HG02970 (cell line): Measurements from ENCODE around the gene SPATA13.

Experiments used
- ATAC-seq: cut with Tn5 transposase; IDR thresholded peaks from one replicate; pipeline ENCODE4 v1.9.1; 2021; ENCODE audit warnings: mild to moderate bottlenecking, moderate library complexity, moderate number of reproducible peaks; ENCODE audit not compliant: unreplicated experiment, low FRiP score

Gene SPATA13

DNA sequence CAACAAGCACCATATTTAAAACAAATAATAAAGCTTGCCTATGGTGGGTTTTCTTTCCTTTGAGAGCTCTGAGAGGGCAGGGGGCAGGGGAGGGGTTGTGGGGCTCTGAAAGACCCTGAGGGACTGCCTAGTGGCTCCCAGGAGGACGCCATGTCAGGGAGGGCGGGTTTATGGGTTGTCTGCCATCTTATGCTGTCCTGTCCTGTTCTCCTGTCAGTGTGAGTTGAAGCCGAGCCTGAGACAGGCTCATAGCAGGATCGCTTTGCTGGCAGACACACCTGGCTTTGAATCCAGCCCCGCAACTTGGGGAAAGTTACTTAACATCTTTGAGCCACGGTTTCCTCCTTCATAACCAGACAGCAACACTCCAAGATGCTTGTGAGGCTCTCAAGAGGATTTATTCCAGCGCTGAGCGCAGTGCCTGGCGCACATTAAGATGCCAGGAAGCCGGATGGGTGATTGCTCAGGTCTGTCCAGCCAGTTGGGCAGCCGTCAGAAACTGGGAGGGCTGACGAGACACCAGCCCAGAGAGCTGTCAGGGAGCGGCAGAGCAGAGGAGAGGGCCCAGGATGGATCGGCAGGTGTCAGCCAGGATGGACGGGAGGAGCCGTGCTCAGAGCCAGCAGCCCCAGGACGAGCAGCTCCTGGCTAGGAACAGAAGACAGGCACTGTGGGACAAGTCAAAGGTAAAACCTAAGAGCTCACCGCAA, 112.1 kb downstream of the SPATA13 start:
- ATAC-seq, result no peak

DNA sequence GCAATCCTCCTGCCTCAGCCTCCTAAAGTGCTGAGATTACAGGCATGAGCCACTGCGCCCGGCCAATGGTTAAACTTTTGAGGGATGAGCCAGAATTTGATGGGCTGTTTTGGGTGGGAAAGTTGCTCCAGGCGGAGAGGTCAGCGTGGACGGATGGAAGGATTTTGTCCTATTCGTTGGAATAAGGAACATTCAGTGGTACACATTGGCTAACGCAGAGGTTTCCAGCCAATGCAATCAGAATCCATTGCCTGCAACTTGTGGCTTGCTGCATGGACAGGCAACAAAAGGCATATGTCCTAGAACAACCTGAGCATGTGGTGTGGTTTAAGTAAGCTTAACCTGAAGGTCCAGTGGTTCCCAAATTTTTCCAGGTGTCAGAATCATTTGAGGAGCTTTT, 113.4 kb downstream of the SPATA13 start:
- no peak for ATAC-seq

DNA sequence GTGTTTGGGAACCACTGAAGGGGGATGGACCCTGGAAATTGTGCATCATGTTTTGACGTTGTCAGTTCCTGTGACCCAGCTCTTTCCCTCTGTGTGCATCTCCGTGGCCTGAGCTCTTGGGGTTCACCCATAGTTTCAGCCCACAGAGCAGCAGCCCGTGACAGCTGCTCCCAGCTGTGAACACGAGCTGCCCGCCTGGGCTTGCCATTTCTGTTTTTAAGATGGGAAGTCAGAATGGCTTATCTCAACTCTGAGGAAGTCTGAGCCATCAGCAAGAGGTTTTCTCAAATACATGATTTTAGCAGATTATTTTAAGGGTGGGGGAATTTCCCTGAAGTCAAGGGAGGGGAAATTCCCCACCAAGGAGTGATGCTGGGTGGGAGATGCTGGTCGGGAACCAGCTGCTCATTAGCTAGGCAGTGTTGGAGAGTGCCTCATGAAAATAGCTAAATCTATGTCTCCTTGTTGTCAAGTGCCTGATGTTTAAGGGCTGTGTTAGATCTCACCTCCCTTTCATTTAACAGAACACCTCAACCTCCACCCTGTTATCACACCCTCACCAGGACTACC, 114.0 kb downstream of the SPATA13 start:
- ATAC-seq, result peak; percentile 42

DNA sequence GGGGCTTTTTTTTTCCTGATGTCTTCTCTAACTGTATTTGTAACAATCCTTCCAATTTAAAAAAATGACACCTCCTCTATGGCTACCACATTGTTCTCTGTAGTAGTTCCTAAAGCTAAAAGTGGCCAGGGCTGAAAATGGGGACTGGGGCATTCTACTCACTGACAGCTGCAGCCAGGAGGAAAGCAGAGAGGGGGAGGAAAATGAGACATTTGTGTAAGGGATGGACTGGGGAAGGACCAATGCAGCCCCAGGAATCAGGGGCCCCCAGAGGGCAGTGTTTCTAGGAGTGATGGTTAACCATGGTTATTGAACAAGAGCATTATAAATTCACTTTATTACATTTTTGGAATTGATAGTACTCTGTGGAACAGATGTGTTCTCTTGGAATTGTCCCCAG, 114.5 kb downstream of the SPATA13 start:
- no peak for ATAC-seq

DNA sequence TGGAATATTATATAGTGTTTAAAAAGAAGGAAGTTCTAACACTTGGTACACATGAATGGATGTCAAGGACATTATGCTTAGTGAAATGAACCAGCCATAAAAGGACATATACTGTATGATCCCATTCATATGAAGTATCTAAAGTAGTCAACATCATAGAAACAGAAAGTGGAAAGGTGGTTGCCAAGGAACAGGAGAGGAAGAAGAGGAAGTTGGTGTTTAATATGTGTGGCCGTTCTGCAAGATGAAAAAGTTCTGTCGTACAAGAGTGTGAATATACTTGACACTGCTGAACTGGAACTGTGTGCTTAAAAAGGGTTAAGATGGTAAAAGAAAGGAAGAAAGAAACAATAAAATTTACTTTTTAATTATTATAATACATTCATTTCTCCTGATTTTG, 115.8 kb downstream of the SPATA13 start:
- ATAC-seq, result no peak

DNA sequence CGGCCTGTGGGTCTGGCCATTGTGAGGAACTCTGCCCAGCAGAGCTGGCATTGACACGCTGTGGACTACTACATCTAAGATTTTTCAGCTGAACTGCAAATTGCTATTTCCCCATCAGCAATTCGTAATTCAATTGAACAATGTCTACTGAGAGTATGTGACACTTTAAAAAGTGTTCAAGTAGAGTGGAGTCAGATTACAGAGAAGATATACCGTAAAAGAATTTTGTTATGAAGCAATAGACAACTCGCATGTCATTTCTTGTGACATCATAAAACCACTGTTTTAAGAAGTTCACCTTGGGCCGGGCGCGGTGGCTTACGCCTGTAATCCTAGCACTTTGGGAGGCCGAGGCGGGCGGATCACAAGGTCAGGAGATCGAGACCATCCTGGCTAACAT, 116.3 kb downstream of the SPATA13 start:
- no peak for ATAC-seq

DNA sequence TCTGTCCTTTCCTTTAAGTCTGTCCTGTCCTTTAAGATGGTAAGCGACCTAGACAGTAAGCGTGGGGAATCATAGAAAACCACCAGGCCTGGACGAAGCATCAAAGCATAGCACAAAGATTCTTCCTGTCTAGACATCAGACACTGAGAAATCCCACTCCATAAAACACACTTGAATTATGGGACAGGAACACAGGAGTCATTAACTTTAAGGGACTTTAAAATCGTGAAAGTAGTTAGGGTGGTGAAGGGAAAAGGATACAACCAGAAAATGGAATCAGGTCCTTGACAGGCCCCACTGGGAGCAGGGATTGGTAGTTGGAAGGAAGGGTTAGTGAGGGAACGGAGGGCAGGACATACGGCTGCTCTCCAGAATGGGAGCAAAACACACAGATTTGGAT, 117.2 kb downstream of the SPATA13 start:
- ATAC-seq, result no peak

DNA sequence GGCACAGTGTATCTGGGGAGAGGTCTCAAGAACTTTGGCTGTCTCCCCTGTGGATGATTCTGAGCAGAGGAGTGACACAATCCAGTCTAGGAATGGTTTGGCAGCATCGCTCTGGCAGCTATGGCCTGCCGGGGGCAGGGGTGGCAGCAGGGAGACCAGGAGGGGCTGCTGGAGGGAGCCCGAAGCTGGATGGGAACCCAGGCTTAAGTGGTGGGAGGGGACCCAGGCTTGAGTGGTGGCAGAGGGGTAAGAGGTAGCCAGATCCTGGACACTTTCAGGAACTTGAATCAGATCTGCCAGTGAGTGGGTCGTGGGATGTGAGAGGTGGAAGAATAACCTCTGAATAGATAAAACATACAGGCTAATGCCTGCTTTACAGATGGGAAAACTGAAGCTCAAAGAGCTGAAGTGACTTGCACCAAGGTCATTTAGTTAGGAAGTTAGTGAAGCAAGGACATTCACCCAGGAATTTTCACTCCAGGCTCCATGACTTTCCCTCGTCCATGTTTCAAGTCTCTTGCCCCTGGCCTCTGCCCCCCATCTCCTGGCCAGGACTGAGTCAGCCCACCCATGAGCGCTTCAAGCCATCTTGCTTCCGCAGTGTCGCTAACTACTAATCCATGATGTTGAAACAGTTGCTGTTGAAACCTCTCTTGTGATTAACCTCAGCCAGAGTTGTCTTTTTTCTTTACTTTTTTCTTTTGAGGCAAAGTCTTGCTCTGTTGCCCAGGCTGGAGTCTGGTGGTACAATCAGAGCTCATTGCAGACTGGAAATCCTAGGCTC, 119.0 kb downstream of the SPATA13 start:
- no peak for ATAC-seq

DNA sequence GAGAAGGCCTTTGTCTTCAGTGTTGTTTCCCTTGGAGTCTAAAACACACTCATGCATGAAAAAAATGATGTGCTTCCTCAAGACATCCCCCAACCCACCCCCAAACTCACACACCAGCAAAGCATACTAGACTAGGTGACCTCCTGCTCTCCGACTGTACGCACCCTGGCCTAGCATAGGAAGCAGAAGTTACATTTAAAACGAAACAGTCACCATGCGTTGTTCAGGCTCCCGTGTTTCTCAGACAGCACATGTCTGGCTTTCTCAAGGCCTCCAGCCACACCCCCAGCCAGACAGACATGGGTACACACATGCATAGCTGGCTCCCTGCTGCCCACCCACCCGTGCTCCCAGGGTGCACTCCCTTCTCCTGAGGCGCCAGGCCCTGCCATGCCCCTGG, 120.2 kb downstream of the SPATA13 start:
- ATAC-seq, result no peak

DNA sequence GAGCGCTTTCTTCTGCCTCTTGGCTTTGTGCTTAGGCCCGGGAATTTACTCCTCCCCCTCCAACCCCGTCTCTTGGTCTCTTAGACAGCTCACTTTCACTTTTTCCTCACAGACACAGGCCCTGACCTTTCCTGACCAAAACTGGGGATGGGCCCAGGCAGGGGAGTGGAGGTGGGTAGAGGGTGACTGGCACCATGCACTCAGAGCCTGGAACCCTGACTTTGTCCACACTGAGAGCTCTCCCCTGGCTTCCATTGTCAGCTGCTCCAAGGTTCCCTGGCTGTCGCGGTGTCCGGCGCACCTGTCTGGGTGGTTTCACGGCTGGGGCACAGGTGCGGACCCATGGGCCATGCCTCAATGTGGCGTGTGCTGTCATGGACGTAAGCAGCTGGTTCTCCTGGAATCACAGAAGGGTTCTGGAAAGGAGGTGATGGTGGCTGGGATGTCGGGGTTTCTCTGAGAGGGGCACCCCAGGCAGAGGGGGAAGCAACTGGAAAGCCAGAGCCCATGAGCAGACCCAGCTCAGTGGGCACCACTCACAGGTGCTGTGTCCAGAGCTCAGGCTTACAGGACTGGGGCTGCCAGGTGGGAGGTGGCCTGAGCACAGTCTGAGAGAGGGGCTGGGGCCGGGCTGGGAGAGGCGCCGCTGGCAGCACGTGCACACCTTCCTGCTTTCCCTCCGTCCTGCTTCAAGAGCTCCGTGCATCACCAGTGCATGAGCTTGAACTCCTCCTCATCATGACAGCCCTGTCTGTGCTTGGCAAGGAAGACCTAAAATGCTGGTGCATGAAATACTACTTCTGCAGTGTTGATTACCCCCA, 120.9 kb downstream of the SPATA13 start:
- ATAC-seq, result no peak

DNA sequence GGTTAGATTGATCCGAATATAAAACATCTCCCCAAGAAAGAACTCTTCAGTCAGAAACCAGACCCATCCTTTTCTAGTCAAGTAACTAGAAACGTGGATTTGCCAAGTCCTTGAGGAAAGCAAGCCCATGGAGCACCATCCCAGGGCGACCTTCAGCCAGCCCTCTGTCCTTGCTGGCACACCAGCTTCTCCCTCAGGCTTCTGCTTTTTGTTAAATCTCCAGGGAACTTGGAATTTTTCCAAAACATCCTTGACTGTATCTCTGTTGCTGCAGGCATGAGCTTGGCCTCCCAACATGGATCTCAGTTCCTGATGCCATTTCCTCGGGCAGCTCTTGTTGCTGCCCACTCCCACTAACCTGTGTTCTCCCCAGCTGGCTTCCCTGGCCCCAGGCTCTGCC, 121.7 kb downstream of the SPATA13 start:
- ATAC-seq, result no peak

DNA sequence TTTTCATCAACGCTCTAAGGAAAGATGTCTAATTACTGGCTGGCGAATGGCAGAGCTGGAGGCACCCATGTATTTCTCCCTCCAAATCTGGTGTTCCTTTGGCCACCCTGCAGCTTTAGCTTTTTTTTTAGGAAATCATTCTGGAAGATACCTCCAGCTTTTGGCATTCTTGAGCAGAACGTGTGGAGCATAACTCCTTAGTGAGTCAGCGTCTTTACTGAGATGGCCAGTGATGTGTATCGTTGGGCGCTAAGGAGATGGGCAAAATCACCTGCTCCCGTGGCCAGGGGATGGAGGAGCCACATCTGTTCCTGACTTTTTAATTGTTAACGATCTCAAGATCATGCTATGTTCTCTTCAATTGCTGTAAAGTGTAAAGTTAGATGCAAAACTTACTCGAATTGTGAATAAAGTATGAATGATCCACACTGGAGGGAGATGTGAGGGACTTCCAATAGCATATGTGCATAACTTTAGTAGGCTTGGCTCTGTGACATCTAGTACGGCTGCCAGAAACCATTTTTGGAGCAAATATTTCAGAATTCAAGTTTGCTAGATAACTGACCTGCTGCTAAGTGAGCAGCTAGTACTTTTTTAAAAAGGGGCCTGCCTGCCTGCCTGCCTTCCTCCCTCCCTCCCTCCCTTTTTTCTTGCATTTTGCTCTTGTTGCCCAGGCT, 124.5 kb downstream of the SPATA13 start:
- ATAC-seq, result no peak

DNA sequence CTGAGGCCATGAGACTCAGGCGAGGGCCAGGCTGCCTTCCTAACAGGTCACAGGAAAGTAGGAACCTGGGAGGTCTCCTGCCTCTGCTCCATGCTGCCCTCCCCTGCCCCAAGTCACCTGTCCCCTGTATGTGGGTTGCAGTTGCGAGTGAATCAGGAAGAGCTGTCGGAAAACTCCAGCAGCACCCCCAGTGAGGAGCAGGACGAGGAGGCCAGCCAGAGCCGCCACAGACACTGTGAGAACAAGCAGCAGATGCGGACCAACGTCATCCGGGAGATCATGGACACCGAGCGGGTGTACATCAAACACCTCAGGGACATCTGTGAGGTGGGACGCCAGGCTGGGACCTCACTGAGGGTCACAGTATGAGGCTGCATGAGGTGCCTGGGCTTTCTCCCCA, 126.1 kb downstream of the SPATA13 start:
- ATAC-seq, result no peak

DNA sequence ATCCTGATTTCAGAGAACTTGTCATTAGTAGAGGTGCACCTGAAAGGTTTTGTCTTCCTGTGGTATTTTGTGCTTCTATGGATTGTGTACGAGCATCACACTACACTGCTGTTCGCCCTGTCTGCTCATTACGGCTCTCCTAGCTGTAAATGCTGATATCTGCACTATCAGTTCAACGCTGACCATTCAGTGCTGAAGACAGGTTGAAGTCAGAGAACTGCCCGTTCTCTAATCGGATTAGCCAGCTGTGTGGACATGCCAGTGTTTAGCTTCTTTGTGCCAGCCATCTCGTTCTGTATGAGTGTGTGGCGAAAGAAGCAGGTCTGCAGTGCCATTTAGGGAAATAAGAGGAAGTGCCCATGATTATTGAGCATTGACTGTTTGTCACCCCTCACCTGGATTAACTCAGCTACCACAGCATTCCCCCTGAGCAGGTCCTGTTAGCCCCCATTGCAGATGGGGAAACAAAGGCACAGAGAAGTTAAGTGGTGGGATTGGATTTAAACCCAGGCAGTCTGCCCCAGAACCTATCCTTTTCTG, 127.3 kb downstream of the SPATA13 start:
- no peak for ATAC-seq

DNA sequence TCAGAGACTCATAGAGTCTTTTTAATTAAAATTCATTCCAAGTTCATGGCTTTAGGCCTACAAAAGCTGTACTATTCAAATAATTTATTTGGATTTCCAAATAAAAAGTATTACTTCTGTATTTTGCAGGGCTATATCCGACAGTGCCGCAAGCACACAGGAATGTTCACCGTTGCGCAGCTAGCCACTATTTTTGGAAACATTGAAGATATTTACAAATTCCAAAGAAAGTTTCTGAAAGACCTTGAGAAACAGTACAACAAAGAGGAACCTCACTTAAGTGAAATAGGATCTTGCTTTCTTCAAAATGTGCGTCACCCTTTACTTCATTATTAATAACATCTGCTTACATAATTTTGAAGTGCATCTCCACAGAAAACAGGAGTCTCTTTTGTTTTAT, 128.3 kb downstream of the SPATA13 start:
- ATAC-seq, result no peak

DNA sequence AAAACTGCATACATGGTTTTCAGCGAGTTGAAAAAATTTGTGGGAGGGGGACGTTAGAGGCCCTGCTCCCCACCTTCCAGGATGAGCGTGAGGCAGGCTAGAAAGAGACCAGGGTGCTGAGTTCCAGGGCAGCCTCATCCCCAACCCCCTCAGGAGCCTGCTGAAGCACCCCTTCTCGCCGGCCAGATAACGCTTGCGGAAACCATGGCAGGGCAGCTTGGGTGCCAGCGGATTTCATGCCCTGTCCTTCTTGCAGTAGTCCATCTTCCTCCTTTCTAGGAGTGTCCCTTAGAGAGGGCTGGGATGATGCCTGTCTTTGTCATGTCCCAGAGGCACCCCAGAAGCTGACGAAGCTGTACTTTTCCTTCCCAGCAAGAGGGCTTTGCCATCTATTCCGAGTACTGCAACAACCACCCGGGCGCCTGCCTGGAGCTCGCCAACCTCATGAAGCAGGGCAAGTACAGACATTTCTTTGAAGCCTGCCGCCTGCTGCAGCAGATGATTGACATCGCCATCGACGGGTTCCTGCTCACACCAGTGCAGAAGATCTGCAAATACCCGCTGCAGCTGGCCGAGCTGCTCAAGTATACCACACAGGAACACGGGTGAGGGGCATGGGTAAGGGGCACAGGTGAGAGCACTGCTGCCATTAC, 129.9 kb downstream of the SPATA13 start:
- no peak for ATAC-seq

DNA sequence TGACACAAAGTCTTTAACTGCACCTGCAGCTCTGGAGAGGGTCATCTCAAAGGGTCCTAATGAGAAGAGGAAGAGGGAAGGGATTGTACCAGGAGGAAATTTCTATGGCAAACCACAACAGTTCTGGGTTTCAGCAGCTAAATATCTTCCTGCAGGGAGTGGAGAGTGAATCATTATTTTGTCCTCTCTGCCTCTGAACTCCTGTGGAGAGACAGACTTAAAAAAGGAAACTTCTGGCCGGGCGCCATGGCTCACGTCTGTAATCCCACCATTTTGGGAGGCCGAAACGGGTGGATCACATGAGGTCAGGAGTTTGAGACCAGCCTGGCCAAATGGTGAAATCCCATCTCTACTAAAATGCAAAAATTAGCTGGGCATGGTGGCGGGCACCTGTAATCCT, 132.0 kb downstream of the SPATA13 start:
- ATAC-seq, result no peak

DNA sequence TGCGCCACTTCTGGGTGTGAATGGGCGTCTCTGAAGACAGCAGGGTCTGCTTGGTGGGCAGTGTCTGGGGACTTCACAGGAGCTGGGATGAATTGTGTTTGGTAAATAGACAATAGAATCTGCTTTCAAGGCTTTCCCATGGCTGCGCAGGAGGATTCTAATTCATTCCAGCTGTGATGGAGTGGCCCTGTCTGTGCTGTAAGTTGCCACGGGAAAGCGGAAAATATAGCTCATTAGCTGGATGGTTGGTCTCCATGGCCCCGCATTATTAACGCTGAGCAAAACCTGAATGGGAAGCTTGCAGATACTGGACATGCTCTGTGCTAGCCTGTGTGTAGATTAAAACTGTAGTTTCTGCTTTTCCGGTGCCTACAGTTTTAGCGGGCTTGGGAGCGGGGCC, 133.2 kb downstream of the SPATA13 start:
- no peak for ATAC-seq

DNA sequence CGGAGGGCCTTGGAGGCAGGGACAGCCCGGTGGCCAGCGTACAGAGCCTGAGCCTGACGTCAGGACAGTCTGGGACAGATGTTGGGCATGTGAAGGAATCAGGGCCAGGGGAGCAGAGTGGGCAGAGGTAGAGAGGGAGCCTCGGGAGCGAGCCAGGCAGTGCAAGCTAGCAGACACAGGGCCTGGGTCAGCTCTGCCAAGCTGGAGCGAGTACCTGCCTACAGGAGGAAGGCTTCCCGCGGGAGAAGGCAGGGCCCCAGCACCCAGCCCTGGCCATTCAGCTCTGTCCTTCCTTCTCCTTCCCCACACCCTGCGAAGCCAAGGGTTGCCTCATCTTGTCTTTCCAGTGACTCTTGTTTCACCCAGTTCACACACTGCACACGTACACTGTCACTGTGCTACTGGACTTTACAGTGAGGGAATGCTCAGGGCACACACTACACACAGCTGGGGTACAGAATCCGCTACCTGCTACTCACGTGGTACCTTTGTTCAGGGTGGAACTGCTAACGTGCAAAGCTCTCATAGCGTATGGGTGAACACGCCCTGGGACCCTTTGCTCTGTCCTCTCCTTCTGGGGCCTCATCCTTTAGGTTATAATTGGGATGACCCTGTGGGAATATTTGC, 139.1 kb downstream of the SPATA13 start:
- ATAC-seq, result no peak
